HT-29 (cell line): Measurements from ENCODE around the gene DDX20. TPM values are rescaled to one million over a fixed set of nuclear protein-coding genes. Genes with fewer than 3 reads are reported as not detected.

Experiments
- DNase-seq: peaks from one replicate; pipeline ENCODE4 v3.0.0-alpha.2; 2015; ENCODE audit warnings: low spot score
- total RNA-seq: library from RNA; depleted of rRNA; stranded (reverse); fragments of >200 nt; shearing (Covaris generic); gene quantifications from 2 replicates; pipeline ENCODE4 v1.2.3, GENCODE V29; 2014; rRNA removed

Gene DDX20, protein sequence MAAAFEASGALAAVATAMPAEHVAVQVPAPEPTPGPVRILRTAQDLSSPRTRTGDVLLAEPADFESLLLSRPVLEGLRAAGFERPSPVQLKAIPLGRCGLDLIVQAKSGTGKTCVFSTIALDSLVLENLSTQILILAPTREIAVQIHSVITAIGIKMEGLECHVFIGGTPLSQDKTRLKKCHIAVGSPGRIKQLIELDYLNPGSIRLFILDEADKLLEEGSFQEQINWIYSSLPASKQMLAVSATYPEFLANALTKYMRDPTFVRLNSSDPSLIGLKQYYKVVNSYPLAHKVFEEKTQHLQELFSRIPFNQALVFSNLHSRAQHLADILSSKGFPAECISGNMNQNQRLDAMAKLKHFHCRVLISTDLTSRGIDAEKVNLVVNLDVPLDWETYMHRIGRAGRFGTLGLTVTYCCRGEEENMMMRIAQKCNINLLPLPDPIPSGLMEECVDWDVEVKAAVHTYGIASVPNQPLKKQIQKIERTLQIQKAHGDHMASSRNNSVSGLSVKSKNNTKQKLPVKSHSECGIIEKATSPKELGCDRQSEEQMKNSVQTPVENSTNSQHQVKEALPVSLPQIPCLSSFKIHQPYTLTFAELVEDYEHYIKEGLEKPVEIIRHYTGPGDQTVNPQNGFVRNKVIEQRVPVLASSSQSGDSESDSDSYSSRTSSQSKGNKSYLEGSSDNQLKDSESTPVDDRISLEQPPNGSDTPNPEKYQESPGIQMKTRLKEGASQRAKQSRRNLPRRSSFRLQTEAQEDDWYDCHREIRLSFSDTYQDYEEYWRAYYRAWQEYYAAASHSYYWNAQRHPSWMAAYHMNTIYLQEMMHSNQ
- 18.5 and 24.1 TPM in 2 replicates for total RNA-seq

DNA sequence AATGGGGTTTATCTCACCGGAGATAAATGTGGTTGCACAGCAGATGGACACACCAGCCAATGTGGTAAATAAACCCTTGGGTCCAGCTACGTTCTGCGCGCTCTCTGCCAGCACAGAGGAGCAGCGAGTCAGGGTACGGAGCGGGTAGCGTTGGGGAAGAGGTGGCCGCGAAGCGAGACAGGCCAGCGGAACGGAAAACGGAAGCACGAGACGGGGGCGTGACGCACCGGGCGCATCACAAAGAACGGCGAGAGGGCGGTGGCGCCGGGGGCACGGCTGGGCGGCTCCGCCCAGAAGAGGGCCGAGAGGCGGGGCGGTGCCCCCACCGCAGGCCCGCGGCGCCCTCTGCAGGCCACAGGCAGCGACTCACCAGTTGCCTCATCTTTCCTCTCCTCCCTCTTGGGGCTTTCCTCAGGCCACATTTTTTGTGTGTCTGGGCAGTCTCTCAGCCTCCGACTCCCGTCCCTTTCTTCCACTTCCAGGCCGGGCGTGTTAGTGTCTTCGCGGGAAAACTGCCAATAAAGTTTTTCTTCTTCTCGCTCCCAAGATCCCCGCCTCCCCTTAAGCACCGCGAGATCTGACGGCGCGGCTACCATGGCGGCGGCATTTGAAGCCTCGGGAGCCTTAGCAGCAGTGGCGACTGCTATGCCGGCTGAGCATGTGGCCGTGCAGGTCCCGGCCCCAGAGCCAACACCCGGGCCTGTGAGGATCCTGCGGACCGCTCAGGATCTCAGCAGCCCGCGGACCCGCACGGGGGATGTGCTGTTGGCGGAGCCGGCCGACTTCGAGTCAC lies at the start of gene DDX20:
TSS of gene DDX20 (plus strand) at position 571 of the 793 bp plus-strand sequence. CDS start at position 595, 24 bp downstream.
- DNase-seq, result peak; percentile 93

GRCh38 chr1:111706921-111707320 lies 48.8 kb upstream of the DDX20 start:
- no peak for DNase-seq

DNA sequence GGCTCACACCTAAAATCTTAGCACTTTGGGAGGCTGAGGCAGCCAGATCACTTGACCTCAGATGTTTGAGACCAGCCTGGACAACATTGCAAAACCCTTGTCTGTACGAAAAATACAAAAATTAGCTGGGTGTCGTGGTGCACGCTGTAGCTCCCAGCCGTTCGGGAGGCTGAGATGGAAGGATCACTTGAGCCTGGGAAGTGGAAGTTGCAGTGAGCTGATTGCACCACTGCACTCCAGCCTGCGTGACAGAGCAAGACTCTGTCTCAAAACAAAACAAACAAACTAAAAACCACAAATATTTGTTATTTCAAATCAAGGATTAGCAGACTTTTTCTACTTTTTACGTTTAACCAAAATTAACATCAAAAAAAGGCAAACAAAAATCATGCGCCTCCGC lies 47.8 kb upstream of the DDX20 start:
- DNase-seq, result no peak

GRCh38 chr1:111709986-111710385 lies 45.7 kb upstream of the DDX20 start:
- DNase-seq, result no peak

DNA sequence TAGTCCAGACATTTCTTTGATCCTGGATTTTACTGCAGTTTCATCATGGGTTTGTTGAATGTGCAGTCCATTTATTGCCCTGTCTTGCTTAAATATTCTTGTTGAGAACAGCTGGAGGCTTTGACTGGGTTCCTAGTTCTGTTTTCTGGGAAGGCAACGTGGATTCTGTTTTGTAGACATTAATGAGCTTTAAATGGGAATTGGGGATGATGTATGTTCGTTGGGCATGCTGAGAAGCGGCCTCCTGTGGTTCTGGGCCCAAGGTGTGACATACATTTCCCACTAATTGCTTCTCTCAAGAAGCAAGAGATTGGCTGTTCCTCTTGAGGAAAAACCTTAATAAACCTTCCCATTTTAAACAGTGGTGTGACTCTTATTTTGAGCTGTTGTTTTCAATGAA lies 39.4 kb upstream of the DDX20 start:
- DNase-seq, result no peak

GRCh38 chr1:111717450-111717849 lies 38.3 kb upstream of the DDX20 start:
- DNase-seq, result no peak

DNA sequence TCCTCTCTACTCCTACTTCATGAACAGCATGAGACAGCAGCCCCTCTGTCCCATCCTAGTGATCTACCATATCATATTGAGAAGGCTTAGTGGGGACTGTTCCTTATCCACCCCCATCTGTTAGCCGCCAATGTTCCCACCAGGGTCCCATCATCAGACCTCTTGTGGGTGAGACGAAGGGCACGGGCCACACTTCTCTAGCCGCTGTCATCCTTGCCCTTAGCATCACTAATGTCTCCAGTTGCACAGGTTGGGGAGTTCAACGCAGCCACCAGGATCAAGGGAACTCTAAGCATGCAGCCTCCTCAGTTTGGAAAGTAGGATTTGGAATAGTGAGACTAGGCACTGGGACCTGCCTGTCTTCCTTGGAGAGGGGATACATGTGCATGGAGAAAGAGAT lies 36.6 kb upstream of the DDX20 start:
- DNase-seq, result no peak

- DNase-seq, result no peak
Observed at GRCh38 chr1:111719674-111720132, 36.0 kb upstream of the DDX20 start.

- no peak for DNase-seq
Observed at GRCh38 chr1:111720274-111720976, 35.3 kb upstream of the DDX20 start.

DNA sequence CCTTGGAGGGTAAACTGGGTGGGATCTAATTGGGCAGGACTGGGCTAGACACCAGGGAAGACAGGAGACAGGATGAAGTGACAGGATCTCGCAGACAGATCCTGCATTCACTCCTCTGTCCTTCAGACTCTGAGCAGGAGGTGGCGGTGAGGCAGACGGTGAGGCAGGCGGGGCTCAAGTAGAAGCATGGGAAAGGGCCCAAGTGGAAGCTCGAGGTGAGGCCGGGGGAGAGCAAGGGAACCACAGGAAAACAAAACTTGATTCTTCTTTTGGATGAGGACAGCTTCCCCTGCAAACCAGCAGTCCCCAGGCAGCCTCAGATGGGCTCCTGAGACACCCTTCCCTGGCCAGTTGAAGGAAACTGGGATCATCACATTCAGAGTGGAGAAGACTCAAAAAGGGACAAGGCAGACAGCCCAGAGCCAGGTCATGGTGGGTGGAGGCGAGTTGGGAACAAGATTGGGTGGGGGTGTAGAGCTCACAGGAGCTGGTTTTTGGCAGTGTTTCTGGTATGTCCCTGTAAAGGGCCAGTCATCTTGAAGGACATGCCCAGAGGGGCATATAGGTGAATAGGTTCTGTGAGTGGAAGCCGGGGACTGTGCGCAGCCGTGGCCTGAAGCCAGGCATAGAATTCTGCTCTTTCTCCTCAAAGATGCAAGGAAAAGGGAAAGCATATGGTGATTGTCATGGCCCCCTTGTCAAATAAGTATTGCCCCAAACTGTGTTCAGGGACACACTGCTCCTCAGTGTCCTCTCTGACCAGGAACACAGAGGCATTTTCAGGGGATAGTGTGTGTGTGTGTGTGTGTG lies 34.5 kb upstream of the DDX20 start:
- no peak for DNase-seq

DNA sequence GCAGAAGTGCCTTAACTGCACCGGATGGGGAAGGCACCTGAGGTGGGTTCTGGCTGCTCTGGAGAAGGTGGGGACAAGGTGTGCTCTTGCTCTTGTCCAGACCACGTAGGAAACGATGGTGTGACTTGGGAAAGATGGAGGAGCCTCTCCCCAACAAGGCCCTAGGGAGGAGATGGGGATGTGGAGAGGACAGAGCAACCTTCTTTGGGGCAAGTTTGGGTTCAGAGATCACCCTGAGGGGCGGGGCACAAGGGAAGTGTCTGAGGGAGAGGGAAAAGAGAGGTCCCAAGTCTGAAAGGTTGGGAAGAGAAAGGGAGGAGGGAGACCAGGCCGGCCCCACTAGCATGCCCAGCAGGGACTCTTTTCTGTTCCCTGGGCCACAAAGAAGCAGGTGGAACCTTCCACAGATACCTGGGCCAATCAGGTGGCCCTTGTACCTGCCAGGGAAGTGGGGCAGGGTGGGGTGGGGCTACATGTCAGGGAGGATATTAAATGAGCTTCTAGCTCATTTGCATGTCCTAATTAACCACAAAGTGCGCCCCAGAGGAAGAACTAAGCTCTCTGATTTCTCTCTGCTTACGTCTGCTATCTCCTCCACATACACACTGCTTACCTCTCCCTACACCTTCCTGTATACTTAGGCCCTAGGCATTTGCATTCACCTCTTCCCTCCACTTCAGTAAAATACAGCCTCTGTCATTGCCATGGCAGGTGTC lies 32.5 kb upstream of the DDX20 start:
- DNase-seq, result no peak

- no peak for DNase-seq
Observed at GRCh38 chr1:111723871-111724270, 31.8 kb upstream of the DDX20 start.

DNA sequence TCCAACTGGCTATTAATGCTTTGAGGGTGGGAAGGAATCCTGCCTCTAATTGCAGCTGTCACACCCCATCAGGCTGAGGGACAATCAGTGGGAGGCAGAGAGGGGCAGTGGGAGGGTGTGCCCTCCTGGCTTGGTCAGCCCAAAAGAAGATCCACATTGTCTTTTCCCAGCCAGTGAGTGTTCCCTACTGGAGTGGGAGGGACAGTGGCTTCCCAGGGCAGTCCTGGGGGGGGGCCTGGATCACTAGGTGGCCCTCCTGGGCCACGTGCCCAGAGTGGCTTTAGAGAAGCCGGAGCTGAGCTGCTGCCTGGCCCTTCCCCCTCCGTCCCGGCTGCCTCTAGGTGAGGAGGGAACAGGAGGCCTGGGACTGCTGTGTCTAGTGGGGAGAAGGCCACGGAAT lies 30.5 kb upstream of the DDX20 start:
- no peak for DNase-seq

GRCh38 chr1:111727056-111727455 lies 28.6 kb upstream of the DDX20 start:
- no peak for DNase-seq

DNA sequence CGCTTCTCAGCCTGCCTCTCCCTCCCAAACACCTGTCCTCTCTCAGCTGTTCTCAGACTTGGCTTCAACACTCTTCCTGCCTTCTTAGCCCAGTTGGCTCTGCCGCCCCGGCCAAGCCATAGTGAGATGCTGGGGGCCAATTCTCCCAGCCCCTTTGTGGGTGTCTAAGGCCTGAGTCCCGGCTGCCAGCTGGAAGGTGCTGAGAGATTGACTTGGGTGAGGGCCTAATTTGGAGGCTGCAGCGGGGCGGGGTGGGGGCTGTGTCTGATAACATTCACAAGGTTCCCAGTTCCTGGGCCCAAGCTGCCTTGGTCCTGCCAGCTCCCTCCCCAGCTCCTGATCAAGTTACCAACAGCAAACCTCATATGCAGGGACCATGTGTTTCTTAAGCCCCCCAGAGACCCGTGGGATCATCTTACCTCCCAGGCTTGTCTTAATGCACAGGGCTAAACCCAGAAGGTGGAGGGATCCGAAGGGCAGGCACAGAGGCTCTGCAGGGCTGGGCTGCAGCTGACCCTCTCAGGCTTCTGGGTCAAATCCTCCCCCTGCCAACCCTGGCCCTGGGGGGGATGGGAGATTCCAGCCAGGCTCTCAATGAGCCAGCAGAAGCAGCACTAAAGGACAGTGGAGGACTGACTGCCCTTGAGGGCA lies 26.3 kb upstream of the DDX20 start:
- DNase-seq, result no peak

GRCh38 chr1:111729946-111730681 lies 25.6 kb upstream of the DDX20 start:
- no peak for DNase-seq

DNA sequence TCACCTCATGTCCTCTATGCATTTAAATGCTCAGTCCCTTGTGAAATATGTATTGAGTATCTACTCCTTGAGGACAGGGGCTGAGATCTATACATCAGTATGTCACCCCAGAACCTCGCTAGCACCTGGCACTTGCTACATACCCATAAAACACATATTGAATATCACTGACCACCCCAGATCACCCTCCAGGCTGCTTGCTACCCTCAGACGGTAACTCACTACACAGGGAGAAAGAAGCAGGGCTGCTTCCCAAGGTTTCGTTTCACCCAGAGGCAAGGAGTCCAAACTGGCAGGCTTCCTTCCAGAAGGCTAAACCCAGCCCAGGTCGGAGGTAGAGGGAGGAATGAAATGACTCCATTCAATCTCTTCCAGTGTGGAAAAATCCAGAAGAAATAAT lies 25.0 kb upstream of the DDX20 start:
- DNase-seq, result no peak

DNA sequence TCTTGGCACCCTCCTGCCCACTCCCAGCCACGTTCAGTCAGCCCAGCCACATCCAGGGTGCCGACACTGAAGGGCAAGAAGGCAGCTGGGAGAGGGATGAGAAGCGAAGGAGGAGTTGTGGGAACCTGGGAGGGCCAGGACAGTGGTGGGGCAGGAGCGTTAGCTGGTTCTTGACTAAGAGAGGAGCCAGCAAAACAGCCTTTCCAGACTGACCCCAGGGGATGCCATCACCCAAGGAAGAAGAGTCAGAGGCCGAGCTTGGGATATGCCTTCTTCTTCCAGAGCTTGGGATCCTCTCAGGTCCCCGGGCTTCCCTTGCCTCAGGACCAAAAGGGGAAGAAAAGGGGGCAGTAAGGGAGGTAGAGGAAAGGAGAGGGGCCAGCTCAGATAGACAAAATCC lies 23.7 kb upstream of the DDX20 start:
- no peak for DNase-seq
